Loucy (cell line): ENCODE data around the gene PHC1.
"Not testable (repeated sequence)": the region's sequence is repeated elsewhere in the genome, so short reads cannot be mapped to it uniquely, and the experiment has no call there.

Experiments used
- H2AFZ ChIP-seq: fragments of 200-600 bp; sonication (generic); 2 replicates; pipeline ENCODE4 v1.6.0; 2016; ENCODE audit warnings: antibody characterized with exemption, mild to moderate bottlenecking, low read length, moderate library complexity
- H3F3A ChIP-seq: fragments of 200-600 bp; 2 replicates; pipeline ENCODE4 v1.6.0; 2016; ENCODE audit warnings: antibody characterized with exemption, low read depth, mild to moderate bottlenecking
- H3K27me3 ChIP-seq: fragments of 200-600 bp; sonication (generic); 2 replicates; pipeline ENCODE4 v1.6.1; 2014; ENCODE audit warnings: low read length, mild to moderate bottlenecking; ENCODE audit not compliant: insufficient read depth, poor library complexity, severe bottlenecking
- H3K36me3 ChIP-seq: fragments of 200-600 bp; sonication (generic); 2 replicates; pipeline ENCODE4 v1.6.1; 2016; ENCODE audit warnings: low read length; ENCODE audit not compliant: insufficient read depth
- H3K4me1 ChIP-seq: fragments of 200-600 bp; sonication (generic); 2 replicates; pipeline ENCODE4 v1.5.1; 2014; ENCODE audit warnings: low read length, mild to moderate bottlenecking; ENCODE audit not compliant: insufficient read depth, poor library complexity, severe bottlenecking
- H3K4me2 ChIP-seq: fragments of 200-600 bp; sonication (generic); 2 replicates; pipeline ENCODE4 v1.6.0; 2014; ENCODE audit warnings: antibody characterized with exemption, low read length, low read depth, mild to moderate bottlenecking; ENCODE audit not compliant: poor library complexity, severe bottlenecking
- H3K4me3 ChIP-seq: fragments of 200-600 bp; sonication (generic); 2 replicates; pipeline ENCODE4 v1.5.1; 2014; ENCODE audit warnings: low read length, mild to moderate bottlenecking, mixed read lengths; ENCODE audit not compliant: poor library complexity, severe bottlenecking
- H3K79me2 ChIP-seq: fragments of 200-600 bp; sonication (generic); 2 replicates; pipeline ENCODE4 v1.6.1; 2014; ENCODE audit warnings: low read length; ENCODE audit not compliant: insufficient read depth
- H3K9ac ChIP-seq: fragments of 200-600 bp; sonication (generic); 2 replicates; pipeline ENCODE4 v1.6.0; 2014; ENCODE audit warnings: mild to moderate bottlenecking, low read depth, low read length, moderate library complexity; ENCODE audit not compliant: poor library complexity, severe bottlenecking
- H3K9me2 ChIP-seq: fragments of 200-600 bp; sonication (generic); replicated peaks from 2 replicates; pipeline ENCODE4 v1.6.1; 2016; ENCODE audit warnings: low read depth, low read length, mixed read lengths
- H3K9me3 ChIP-seq: fragments of 200-600 bp; sonication (generic); 2 replicates; pipeline ENCODE4 v1.6.1; 2014; ENCODE audit warnings: mild to moderate bottlenecking, antibody characterized with exemption, low read length, low read depth; ENCODE audit not compliant: insufficient read depth
- H4K20me1 ChIP-seq: fragments of 200-600 bp; sonication (generic); 2 replicates; pipeline ENCODE4 v1.6.0; 2014; ENCODE audit warnings: antibody characterized with exemption, low read length, mild to moderate bottlenecking; ENCODE audit not compliant: insufficient read depth, poor library complexity, severe bottlenecking
- CTCF ChIP-seq: fragments of 200-600 bp; sonication (generic); conservative IDR thresholded peaks from 2 replicates; pipeline ENCODE4 v1.5.1; 2014; ENCODE audit warnings: mild to moderate bottlenecking, antibody characterized with exemption, low read length
- EZH2phosphoT487 ChIP-seq: fragments of 200-600 bp; IDR thresholded peaks from 2 replicates; pipeline ENCODE4 v1.6.1; 2018; ENCODE audit warnings: antibody characterized with exemption, mild to moderate bottlenecking, moderate library complexity, borderline replicate concordance

The PHC1 gene

DNA sequence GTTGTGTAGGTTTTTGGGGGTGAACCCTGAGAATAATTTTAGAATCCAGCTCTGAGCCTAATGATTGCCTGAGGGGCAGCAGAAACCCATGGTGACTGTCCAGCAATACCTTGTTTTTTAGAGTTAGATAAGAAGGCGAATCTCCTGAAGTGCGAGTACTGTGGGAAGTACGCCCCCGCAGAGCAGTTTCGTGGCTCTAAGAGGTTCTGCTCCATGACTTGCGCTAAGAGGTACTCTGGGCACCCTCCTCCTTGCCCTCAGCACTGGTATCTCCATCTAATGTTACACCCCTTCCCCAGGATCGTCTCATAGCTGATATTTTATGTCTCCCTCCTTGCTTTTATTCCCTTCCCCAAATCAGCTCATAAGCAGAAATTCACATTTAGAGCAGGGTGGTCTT, 22.4 kb downstream of the PHC1 start:
- Histone ChIP-seq H3K4me2 (no peak overlapping the region), H3K9me3 (no peaks in the 10 kb centered on the region), H3K27me3 (no peaks in the 10 kb centered on the region), H3K9me2 (no peaks in the 10 kb centered on the region), H4K20me1 (no peaks in the 10 kb centered on the region), H3K9ac (no peak overlapping the region), H3K36me3 (peaks cover 51% of the 10 kb centered on the region; the same call in 1 of the 2 replicates), H3K79me2 (no peaks in the 10 kb centered on the region), H3K4me3 (no peak overlapping the region), H3F3A (no peaks in the 10 kb centered on the region), H2AFZ (no peak overlapping the region), H3K4me1 (no peaks in the 10 kb centered on the region)
- TF ChIP-seq EZH2phosphoT487 (no peak), CTCF (no peak)

DNA sequence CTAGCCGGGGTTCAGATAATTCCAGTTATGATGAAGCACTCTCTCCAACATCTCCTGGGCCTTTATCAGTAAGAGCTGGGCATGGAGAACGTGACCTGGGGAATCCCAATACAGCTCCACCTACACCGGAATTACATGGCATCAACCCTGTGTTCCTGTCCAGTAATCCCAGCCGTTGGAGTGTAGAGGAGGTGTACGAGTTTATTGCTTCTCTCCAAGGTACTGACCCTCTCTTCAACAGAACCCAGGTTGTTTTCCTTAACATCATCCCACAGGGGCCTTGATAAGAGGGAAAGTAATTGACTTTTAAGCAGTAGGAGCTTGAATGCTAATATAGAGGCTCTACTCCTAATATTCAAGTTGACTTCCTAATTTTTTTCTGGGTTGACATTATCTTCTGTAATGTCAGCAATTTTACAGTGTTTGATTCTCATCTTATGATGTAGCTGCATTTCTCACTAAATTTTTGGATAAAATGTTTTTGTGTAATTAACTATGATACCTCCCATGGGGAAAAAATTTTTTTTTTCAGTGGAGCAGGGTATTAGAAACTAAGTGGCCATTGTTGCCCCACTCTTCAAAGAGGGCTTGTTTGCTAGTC, 23.6 kb downstream of the PHC1 start:
- not testable (repeated sequence) for H3K4me3 ChIP-seq, H3K79me2 ChIP-seq, H3F3A ChIP-seq, H2AFZ ChIP-seq, H3K9ac ChIP-seq, H3K9me2 ChIP-seq, H3K27me3 ChIP-seq, H3K4me1 ChIP-seq, H4K20me1 ChIP-seq, H3K9me3 ChIP-seq, H3K4me2 ChIP-seq
- peaks cover 57% of the 10 kb centered on the region; the same call in 1 of the 2 replicates for H3K36me3 ChIP-seq

DNA sequence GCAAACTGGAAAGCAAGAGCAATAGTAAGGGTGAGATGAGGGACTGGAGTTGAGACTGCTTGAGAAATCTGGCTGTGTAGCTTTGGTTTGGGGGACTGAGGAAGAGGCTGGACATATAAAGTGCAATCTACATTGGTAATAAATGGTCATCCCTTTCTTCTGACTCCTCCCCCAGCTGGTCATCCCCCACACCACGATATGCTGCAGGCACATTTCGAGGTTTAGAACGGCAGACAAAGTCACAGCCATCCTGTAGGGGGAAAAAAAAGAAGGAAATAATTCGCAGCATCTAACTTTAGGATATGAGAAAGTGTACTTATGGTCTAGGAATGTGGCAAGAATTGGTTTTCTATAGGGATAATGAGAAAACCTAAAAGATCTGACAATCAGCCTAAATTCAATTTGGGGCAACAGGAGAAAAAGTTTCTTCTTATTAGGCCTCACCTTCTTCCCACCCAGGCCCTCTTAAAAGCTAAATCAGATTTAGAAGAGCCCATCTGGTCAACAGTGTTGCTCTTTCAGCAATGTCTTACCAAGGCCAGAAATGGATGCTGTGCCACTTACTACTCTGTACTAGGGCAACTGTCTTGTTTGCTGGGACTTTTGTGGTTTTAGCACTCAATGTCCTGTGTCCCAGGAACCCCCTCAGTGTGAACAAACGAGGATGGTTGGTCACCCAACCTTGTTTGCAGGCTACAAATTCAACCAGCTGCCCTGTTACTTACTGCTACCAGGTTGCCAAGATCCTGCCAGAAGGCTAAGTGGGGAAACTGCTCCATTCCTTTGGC, 27.6 kb downstream of the PHC1 start:
- TF ChIP-seq EZH2phosphoT487 (no peak), CTCF (no peak)
- Histone ChIP-seq H3K79me2 (peaks cover 29% of the 10 kb centered on the region), H3K9me2 (no peaks in the 10 kb centered on the region), H4K20me1 (peaks cover 22% of the 10 kb centered on the region), H2AFZ (no peak overlapping the region), H3F3A (no peaks in the 10 kb centered on the region), H3K4me3 (no peak overlapping the region), H3K9me3 (no peaks in the 10 kb centered on the region), H3K4me1 (peaks cover 8% of the 10 kb centered on the region), H3K9ac (no peak overlapping the region), H3K4me2 (no peak overlapping the region), H3K27me3 (no peaks in the 10 kb centered on the region), H3K36me3 (peaks cover 74% of the 10 kb centered on the region; the same call in 1 of the 2 replicates)
